OCI-LY1 (cell line): ENCODE measurements around the gene CCDC83.

Experiments used
- H2AFZ ChIP-seq: fragments of 200-600 bp; sonication (generic), shearing (Covaris generic); 2 replicates; pipeline ENCODE4 v1.6.0; 2014; ENCODE audit warnings: antibody characterized with exemption, mild to moderate bottlenecking, low read length
- H3F3A ChIP-seq: fragments of 200-600 bp; sonication (generic), shearing (Covaris generic); 2 replicates; pipeline ENCODE4 v1.6.0; 2014; ENCODE audit warnings: mild to moderate bottlenecking, antibody characterized with exemption, low read length, moderate library complexity; ENCODE audit not compliant: insufficient read depth
- H3K27ac ChIP-seq: fragments of 200-600 bp; sonication (generic); 2 replicates; pipeline ENCODE4 v1.5.1; 2014; ENCODE audit warnings: low read length, mixed run types, mild to moderate bottlenecking, low read depth; ENCODE audit not compliant: poor library complexity, severe bottlenecking
- H3K27me3 ChIP-seq: fragments of 200-600 bp; sonication (generic); 2 replicates; pipeline ENCODE4 v1.6.0; 2014; ENCODE audit warnings: antibody characterized with exemption, mild to moderate bottlenecking, low read length, moderate library complexity; ENCODE audit not compliant: insufficient read depth
- H3K36me3 ChIP-seq: fragments of 200-600 bp; sonication (generic); 2 replicates; pipeline ENCODE4 v1.6.1; 2014; ENCODE audit warnings: mild to moderate bottlenecking, antibody characterized with exemption, low read length, moderate library complexity, mixed read lengths; ENCODE audit not compliant: insufficient read depth
- H3K4me1 ChIP-seq: fragments of 200-600 bp; sonication (generic); 2 replicates; pipeline ENCODE4 v1.5.1; 2014; ENCODE audit warnings: mild to moderate bottlenecking, low read length, moderate library complexity; ENCODE audit not compliant: insufficient read depth, severe bottlenecking
- H3K4me2 ChIP-seq: fragments of 200-600 bp; sonication (generic), shearing (Covaris generic); 2 replicates; pipeline ENCODE4 v1.6.1; 2014; ENCODE audit warnings: low read length
- H3K4me3 ChIP-seq: fragments of 200-600 bp; sonication (generic); 2 replicates; pipeline ENCODE4 v1.5.1; 2014; ENCODE audit warnings: low read length, low read depth, mild to moderate bottlenecking, mixed read lengths; ENCODE audit not compliant: poor library complexity, severe bottlenecking
- H3K79me2 ChIP-seq: fragments of 200-600 bp; shearing (Covaris generic); 2 replicates; pipeline ENCODE4 v1.6.1; 2016; ENCODE audit warnings: mixed run types, low read length, mixed read lengths; ENCODE audit not compliant: insufficient read depth
- H3K9ac ChIP-seq: fragments of 200-600 bp; sonication (generic), shearing (Covaris generic); 2 replicates; pipeline ENCODE4 v1.6.1; 2014; ENCODE audit warnings: mild to moderate bottlenecking, low read length, mixed read lengths
- H3K9me2 ChIP-seq: fragments of 200-600 bp; sonication (generic), shearing (Covaris generic); 2 replicates; pipeline ENCODE4 v1.6.1; 2014; ENCODE audit warnings: low read depth, mild to moderate bottlenecking, low read length, mixed read lengths
- H3K9me3 ChIP-seq: fragments of 200-600 bp; shearing (Covaris generic); 2 replicates; pipeline ENCODE4 v1.6.1; 2014; ENCODE audit warnings: low read length, mixed read lengths
- H4K20me1 ChIP-seq: fragments of 200-600 bp; sonication (generic), shearing (Covaris generic); 2 replicates; pipeline ENCODE4 v1.6.0; 2016; ENCODE audit warnings: mild to moderate bottlenecking, low read length; ENCODE audit not compliant: insufficient read depth
- CTCF ChIP-seq: fragments of 200-600 bp; sonication (generic), shearing (Covaris generic); IDR thresholded peaks from 2 replicates; pipeline ENCODE4 v1.5.1; 2017; ENCODE audit warnings: mild to moderate bottlenecking, antibody characterized with exemption, low read length, moderate library complexity, mixed read lengths
- EZH2 ChIP-seq: fragments of 200-600 bp; sonication (generic), shearing (Covaris generic); IDR thresholded peaks from 2 replicates; pipeline ENCODE4 v1.8.0; 2017; ENCODE audit warnings: borderline replicate concordance, mixed run types, mild to moderate bottlenecking, antibody characterized with exemption, low read length, moderate library complexity, mixed read lengths

The CCDC83 gene

GRCh38 chr11:85961130-85961529, 105.9 kb downstream of the CCDC83 start:
- Histone ChIP-seq H3K9me3 (no peaks in the 10 kb centered on the region), H3K4me2 (no peak overlapping the region), H3K4me3 (no peak overlapping the region), H4K20me1 (no peaks in the 10 kb centered on the region), H3K9me2 (no peaks in the 10 kb centered on the region), H3K36me3 (peaks cover 87% of the 10 kb centered on the region), H3K79me2 (no peaks in the 10 kb centered on the region), H3K9ac (no peak overlapping the region), H3F3A (no peaks in the 10 kb centered on the region), H3K27me3 (no peaks in the 10 kb centered on the region), H2AFZ (no peak overlapping the region), H3K27ac (no peak overlapping the region), H3K4me1 (no peaks in the 10 kb centered on the region)
- TF ChIP-seq CTCF (no peak), EZH2 (no peak)

- no peak overlapping the region for H3K4me2 ChIP-seq
- H3K9me3 ChIP-seq: no peaks in the 10 kb centered on the region
- no peaks in the 10 kb centered on the region for H3K27me3 ChIP-seq
- H3K4me1 ChIP-seq: no peaks in the 10 kb centered on the region
- TF ChIP-seq CTCF (no peak), EZH2 (no peak)
- peaks cover 87% of the 10 kb centered on the region for H3K36me3 ChIP-seq
- H3K79me2 ChIP-seq: no peaks in the 10 kb centered on the region
- no peaks in the 10 kb centered on the region for H4K20me1 ChIP-seq
- no peaks in the 10 kb centered on the region for H3K9me2 ChIP-seq
- no peak overlapping the region for H3K27ac ChIP-seq
- no peak overlapping the region for H3K9ac ChIP-seq
- H3F3A ChIP-seq: no peaks in the 10 kb centered on the region
- no peak overlapping the region for H3K4me3 ChIP-seq
- H2AFZ ChIP-seq: no peak overlapping the region
Observed at GRCh38 chr11:85961930-85962363, 106.8 kb downstream of the CCDC83 start.

GRCh38 chr11:85965202-85965601, 110.0 kb downstream of the CCDC83 start:
- Histone ChIP-seq H3K27ac (no peak overlapping the region), H3K4me3 (no peak overlapping the region), H3F3A (no peaks in the 10 kb centered on the region), H2AFZ (no peak overlapping the region), H3K4me1 (no peaks in the 10 kb centered on the region), H3K9ac (no peak overlapping the region), H3K27me3 (no peaks in the 10 kb centered on the region), H3K79me2 (no peaks in the 10 kb centered on the region), H3K9me3 (no peaks in the 10 kb centered on the region), H3K9me2 (no peaks in the 10 kb centered on the region), H3K4me2 (no peak overlapping the region), H4K20me1 (no peaks in the 10 kb centered on the region), H3K36me3 (peaks cover 90% of the 10 kb centered on the region)
- TF ChIP-seq CTCF (no peak), EZH2 (no peak)
